Measurements from ENCODE around the gene LLGL1.

LLGL1 gene

DNA sequence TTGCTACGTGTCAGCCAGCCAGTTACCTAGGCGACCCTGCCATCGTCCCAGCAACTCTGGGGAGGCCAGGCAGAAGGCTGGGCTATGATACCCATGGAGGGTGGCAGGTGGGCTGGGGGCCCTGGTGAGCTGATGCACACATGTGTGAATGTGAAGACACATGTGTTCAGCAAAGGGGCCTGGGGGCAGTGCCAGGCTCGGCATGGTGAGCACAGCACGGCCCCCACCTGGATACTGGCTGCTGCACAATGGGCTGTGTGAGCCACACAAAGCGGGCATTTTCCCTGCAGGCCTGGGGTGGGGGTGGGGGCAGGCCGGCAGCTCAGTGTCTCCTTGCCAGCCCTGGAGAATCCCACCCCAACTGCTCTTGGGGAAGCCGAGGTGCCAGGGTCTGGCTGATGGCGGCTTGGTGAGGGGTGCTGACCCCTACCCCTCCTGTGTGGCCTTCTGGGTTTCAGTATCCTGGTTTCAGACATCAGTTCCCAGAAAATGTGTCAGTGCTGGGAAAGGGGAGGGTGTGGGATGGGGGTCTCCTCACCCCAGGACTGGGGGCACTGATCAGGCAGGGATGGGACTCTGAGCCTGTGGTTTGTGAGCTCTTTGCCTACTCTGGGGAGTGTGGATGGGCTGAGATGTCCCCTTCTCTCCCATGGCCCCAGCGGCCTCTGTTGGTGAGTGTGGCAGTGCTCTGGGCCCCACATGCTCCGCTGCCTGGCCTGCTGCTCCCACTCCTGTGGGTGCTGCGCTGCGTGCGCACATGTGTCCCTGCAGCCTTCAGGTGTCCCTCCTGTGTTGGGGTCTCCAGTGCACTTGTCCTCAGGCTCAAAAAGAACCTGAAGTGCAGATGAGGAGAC lies 5.1 kb downstream of the LLGL1 start:
- no peak for DNase-seq

DNA sequence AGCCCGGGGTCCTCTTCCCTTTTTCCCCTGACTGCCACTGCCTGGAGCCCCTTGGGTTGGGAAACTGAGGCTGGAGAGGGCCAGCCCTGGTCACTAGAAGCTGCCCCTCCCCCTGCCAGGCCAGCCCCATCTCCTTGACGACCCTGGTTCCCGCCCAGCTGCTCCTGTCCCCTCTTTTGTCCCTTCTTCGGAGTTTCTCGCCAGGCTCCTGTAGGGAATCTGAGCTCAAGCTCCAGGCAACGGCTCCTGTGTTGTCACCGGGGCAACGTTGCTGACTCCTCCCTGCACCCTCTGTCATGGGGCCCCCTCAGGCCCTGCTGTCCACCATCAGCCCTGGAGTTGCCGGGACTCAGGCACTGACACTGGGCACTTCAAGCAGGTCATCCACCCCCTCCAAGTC lies 5.7 kb downstream of the LLGL1 start:
- DNase-seq, result no peak

DNA sequence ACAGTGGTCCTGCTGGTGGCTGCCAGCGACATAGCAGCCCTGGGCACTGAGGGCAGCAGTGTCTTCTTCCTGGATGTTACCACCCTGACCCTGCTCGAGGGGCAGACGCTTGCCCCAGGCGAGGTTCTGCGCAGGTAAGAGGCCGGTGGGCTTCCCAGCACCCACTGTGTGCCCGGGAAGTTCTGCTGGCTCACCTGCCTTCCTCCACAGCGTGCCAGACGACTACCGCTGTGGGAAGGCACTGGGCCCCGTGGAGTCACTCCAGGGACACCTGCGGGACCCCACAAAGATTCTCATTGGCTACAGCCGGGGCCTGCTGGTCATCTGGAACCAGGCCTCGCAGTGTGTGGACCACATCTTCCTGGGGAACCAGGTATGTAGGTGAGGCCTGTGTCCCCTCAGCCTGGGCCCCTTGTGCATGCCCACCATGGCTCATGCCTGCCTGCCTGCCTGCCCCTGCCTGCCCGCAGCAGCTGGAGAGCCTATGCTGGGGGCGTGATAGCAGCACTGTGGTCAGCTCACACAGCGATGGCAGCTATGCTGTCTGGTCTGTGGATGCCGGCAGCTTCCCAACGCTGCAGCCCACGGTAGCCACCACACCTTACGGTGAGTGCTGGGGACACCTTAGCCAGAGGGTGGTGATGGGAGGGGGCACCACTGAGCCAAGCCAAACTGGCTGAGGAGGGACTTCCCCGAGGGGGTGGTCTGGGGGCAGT lies 8.5 kb downstream of the LLGL1 start:
- no peak for DNase-seq

DNA sequence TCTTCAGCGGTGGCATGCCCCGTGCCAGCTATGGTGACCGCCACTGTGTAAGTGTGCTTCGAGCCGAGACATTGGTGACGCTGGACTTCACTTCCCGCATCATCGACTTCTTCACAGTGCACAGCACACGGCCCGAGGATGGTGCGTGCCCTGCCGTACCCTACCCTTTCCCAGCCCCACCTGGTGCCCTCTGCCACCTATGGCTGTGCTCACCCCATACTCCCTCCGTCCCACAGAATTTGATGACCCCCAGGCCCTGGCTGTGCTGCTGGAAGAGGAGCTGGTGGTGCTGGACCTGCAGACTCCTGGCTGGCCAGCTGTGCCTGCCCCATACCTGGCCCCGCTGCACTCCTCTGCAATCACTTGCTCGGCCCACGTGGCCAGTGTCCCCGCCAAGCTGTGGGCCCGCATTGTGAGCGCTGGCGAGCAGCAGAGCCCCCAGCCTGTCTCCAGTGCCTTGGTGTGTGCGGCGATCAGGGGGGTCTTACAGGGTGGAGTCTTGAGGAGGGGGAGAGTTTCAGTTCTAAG lies 9.5 kb downstream of the LLGL1 start:
- DNase-seq, result no peak

DNA sequence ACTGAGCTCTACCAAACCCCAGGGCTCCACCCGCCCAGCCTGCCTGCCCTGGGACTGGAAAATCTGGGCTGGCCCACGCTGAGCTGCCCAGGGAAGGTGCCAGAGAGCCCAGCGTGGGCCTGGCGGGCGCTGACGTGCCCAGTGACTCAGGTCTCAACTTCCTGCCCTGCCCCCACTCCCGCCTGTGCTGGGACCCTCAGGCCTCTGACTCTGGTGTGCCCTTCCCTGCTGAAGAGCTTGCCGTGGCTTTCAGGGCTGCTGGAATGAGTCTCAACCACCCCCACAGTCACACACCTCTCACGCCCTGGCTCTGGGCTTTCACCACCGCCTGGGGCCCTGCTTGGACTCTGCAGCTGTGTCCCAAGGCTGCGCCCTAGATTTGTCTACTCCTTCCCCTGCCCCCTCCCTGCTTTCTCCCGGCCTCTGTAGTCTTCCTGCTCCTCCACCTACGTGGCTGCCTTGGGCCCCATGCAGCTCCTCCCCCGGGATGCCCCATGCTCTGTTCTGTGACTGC lies 10.4 kb downstream of the LLGL1 start:
- DNase-seq, result no peak

DNA sequence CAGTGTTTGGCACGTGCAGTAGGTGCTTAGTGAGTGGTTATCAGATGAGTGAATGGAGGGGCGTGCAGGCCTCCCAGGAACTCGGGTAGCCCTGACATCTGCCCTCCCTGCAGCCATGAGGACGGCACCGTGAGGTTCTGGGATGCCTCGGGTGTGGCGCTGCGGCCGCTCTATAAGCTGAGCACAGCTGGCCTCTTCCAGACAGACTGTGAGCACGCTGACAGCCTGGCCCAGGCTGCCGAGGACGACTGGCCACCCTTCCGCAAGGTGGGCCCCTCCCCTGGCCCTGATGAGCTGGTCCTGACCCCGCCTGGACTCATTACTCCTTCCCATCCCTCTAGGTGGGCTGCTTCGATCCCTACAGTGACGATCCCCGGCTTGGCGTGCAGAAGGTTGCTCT lies 11.1 kb downstream of the LLGL1 start:
- no peak for DNase-seq

DNA sequence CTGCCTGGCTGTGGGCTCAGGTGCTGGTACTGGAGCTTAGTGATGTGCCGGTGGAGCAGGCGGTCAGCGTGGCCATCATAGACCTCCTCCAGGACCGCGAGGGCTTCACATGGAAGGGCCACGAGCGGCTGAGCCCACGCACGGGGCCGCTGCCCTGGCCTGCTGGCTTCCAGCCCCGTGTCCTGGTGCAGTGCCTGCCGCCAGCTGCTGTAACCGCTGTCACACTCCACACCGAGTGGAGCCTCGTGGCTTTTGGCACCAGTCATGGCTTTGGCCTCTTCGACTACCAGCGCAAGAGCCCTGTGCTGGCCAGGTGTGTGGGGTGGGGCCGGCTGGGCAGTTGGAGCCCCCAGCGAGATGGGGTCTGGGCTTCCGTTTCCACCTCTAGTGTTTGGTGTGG lies 12.0 kb downstream of the LLGL1 start:
- DNase-seq, result no peak

DNA sequence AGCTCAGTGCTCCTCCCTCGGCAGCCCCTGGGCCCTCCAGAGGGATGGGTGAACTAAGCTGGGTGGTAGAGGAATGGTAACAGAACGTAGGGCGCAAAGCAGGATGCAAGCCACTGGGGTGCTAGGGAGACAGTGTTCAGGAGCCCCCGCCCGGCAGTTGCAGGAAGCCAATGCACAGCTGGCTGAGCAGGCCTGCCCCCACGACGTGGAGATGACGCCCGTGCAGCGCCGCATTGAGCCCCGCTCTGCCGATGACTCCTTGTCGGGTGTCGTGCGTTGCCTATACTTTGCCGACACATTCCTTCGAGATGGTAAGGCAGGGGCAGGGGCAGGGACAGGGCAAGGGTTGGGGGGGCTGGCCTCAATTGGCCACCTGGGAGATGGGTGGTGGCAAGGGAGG lies 12.9 kb downstream of the LLGL1 start:
- no peak for DNase-seq

DNA sequence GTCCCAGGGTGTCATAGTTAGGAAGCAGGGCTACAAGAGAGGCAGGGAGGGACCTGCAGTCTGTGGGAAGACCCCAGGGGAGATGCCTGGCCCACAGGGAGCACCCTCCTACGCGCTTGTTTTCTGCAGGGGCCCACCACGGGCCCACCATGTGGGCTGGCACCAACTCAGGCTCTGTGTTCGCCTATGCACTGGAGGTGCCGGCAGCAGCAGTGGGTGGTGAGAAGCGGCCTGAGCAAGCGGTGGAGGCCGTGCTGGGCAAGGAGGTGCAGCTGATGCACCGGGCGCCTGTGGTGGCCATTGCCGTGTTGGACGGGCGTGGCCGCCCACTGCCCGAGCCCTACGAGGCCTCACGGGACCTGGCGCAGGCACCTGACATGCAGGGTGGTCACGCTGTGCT lies 15.0 kb downstream of the LLGL1 start:
- DNase-seq, result no peak

DNA sequence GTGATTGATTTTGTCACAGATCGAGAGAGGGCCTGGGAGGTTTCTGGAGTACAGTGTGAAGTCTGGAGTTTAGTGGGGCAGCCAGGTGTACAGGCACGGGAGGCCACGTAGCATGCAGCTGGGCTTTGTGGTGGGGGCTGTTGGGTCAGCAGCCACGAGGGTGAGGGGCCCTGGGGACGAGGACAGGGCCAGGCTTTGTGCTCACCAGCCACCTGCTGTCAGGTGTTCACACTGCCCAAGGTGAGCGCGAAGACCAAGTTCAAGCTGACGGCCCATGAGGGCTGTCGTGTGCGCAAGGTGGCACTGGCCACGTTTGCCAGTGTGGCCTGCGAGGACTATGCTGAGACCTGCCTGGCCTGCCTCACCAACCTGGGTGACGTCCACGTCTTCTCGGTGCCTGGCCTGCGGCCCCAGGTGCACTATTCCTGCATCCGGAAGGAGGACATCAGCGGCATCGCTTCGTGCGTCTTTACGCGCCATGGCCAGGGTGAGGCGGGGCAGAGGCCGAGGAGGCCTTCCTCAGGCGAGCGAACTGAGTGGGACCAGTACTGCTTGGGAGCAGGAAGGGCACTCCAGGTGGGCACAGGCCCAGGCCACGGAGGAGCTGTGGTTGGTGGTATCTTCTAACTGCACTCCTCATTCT lies 15.9 kb downstream of the LLGL1 start:
- no peak for DNase-seq

DNA sequence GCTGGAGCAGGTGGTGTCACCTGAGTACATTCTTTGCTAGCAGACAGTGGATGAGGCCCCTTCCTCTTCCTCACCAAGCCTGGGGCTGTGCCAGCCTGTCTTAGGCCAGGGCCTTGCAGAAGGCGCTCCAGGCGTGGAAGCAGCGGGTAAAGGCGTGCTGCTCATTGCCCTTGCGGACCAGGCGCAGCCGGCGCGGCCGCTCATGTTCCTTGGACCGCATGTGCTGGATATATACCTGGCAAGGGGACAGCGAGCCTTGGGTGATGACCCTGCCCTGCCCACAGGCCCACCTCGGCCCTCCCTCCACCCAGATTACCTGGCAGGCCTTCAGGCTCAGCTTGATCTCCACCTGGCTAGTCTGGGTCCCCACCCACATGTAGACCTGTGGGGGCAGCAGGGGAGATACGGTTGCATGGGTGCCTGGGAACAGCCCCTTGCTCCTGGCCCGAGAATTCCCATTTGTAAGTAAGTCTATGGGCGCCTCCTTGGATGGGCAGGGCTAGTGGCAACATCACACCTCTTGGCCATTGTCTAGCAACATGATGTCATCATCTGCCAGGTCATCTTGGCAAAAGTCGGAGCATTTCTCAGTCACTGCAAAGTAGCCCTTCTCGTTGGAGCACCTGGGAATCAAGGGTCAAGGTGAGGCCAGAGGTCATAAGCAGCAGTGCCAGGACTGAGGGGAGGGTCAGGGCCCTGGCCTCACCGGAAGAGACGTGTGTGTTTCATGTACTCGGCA lies 19.8 kb downstream of the LLGL1 start:
- DNase-seq, result no peak

DNA sequence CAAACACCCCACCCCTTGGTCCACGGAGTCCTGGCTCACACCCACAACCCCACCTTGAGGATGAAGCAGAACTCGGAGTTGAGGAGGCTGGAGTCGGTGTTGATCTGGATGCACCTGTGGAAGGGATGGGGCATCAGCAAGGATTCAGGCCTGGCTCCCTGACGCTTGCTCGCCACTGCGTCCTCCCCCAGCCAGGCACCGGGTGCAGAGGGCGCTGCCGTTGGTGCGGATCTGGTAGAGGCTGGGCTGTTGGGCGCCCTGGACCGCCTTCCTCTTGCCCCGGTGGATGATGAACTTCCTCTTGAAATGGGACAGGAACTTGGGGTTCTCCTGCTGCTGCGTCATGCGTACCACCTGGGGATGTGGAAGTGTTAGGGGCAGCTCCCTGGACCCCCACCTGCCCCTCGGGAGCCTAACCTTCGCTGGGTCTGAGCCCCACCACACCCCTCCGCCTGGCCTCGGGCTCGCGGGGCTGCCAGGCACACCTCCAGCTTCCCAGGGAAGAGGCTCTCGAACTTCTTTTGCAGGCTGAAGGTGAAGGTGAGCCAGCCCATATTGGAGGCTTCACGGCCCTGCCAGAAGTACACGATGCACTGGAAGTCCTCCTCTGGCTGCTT lies 20.8 kb downstream of the LLGL1 start:
- no peak for DNase-seq

DNA sequence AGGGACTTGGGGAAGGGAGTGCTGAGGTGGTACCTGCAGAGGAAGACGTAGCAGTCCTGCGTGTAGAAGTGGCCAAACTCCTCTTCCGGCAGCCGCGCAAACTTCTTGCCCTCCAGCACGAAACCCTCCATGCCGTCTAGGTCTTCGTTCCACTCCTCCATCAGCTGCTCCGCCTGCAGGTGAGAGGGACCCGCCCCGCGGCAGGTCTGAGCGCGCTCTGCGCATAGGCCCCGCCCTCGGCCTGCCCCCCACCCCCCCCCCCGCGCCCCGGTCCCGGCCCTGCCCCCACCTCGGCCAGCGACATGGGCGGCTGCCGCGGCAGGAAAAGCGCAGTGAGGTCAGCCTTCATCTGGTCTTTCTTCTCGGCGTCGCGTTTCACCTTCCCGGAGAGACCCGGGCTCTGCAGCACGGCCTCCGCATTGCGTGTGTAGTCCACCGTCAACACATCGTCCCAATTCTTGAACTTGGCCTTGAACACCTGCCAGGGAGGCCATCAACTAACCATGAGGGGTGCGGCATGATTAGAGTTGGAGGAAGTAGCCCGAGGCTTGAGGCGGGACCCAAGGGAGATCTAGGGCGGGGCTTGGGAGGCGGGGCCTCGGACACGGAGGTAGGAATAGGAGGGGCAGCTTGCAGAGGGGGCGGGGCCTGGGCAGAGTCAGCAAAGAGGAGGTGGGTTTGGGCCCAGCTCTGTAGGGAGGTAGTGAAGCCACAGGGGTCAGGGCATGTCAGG lies 21.6 kb downstream of the LLGL1 start:
- no peak for DNase-seq

DNA sequence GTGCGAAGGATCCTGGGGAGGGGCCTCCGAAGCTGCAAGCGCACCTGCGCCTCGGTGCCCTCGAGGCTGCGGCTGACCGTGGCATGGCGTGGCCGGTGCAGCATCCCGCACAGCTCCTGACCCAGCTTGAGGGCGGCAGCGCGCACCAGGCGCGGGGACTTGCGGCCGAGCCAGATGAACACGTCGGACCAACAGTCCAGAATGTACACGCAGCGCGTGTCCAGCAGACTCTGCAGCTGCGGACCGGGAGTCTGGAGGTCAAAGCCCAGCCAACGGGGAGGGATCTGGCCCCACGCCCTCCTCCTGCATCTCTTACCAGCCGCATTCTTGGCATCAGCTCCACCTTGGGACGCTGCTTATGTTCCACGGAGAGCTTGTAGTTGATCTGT lies 22.2 kb downstream of the LLGL1 start:
- DNase-seq, result no peak

DNA sequence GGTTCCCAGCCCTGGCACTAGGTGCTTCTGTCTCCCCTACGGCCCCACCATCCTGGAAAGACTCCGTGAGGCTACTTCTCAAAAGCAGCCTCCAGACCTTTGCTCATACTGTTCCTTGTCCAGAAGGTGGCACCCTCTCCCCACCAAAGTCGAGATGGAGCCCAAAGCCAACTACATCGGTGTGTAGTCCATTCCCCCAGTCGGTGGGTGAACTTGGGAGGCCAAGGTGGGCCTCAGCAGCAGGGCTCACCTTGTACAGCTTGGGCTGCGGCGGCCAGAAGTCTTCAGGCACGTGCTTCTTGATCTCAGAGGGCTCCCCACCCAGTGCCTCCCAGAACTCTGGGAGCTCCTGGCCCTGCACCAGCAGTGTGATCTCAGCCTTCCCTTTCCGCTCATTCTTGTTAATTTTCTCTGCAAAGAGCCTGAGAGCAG lies 22.9 kb downstream of the LLGL1 start:
- peak; percentile 68 for DNase-seq

DNA sequence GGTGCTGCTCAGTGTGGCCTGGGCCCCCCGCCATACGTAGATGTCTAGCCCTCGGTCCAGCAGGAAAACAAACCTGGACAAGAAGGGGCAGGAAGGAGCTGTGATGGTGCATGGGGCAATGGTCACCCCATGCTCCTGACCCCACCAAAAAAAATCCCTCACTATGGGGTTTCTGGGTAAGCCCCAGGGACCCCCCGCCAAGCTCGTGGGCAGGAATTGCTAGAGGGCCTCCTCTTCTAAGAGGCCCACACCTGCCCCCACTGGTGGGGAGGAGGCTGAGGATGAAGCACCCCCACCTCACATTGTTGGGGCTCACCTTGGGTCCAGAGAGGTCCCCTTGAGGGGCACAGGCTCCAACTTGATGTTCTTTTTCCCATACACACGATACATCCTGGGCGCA lies 23.4 kb downstream of the LLGL1 start:
- no peak for DNase-seq

DNA sequence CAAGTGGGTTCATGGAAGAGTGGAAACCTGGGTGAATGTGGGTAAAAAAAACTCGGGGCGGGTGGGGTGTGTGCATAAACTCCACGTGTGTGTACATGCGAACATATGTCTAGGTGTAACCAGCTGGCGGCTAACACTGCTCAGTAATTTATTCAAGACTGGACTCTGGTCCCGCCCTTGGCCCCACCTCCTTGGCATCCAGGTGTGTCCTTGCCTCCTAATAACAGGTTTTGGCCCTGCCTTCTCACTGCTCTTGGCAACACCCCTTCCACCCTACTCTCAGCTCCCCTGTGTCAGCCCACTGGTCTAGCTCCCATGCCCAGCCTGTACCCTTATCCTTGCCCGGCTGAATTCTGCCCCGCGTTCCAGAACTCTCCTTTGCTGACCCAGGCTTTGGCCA lies 24.8 kb downstream of the LLGL1 start:
- DNase-seq, result no peak

DNA sequence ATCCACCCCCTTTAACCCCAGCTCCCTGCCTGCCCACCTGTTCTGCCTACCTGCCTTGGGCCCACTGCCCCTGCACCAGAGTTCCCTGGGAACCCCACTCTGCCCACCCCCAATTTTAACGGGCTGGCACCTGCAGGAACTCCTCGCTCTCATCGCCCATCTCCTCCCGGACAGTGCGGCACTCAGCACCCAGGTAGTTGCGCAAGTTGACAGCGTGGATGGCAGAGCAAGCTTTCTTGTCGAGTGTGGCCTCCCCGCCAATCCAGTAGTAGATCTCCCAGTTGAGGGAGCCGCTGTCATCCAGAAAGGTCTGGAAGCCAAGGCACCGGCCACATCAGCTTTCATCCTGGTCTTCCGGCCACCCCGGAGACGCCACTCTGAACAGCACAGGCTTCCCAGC lies 25.3 kb downstream of the LLGL1 start:
- no peak for DNase-seq

DNA sequence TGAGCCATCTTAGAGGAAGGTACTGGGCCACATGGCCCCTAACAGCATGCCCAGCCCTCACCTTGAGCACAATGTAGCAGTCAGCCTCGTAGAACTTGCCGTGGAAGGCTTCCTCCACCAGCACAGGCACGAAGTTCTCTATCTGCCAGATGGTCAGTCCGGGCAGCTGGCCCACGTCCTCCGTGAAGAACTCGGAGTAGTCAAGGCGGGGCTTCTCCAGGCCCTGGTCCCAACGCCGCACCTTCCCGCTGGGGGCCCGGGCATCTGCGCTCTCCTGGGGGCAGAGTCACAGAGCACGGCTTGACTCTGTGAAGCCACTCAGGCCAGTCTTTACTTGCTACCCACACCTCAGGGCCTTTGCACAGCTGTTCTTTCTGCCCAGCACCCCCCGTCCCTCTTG lies 25.8 kb downstream of the LLGL1 start:
- no peak for DNase-seq

DNA sequence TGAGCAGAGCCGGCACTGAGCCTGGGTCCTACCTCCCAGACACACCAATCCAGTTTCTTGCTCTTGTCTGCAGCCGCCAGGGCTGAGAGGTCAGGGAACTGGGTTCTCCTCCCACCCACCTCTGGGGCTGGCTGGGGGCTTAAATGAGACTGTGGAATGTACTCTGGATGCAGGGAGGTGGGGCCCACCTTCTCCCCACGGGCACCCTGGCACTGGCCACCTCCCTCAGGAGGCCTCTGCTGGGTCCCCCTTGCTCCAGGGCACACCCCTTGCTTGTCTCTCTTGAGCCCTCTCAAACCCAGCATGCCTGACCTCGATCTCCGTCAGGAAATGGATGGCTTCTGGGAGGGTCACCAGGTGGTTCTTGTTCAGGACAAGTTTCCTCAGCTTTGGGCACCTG lies 26.7 kb downstream of the LLGL1 start:
- no peak for DNase-seq

DNA sequence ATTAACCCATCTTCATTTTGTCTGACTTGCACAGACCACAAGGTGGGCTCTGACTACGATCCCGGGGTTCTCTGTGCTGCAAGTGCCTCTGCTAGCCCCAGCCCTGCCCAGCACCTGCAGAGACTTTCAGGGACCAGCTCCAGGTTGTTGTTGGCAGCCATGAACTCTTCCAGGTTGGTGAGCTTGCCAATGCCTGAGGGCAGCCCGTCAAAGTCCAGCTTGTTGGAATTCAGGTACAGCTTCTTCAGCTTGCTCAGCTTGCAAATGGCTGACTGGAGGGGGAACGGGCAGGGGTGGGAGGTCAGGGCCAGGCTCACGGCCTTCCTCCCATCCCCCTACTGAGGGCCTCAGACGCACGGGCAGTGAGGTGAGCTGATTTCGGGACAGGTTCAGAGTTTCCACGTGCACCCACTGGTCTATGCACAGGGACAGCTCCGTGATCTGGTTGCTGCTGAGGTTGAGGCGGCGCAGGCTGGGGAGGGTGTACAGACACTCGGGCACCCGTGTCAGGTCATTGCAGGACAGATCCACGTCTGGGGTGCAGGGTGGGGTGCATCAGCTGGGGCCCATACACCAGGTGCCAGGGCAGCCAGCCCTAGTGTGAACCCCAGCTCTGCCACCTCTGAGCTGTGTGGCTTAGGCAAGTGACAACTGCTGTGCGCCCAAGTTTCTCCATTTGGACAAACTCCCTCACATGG lies 27.9 kb downstream of the LLGL1 start:
- no peak for DNase-seq

Measured in activated CD8-positive, alpha-beta memory T cell treated with anti-CD3 and anti-CD28 coated beads, Interleukin-2, amount 50 U/mL, for 4 hours (primary cell).